GM12878 (cell line): Measurements from ENCODE around the gene SHANK3. TPM values are rescaled to one million over a fixed set of nuclear protein-coding genes. Genes with fewer than 3 reads are reported as not detected.

Experiments
- ATAC-seq: fragments of 200-7000 bp; cut with Tn5 transposase; 3 replicates; pipeline ENCODE4 v1.9.1; 2020; ENCODE audit warnings: mild to moderate bottlenecking, moderate library complexity
- BruUV-seq: library from RNA; stranded (reverse); fragments of 400-500 nt; replicated peaks from 2 replicates; lab custom pipeline; 2021; lab: Mats Ljungman, UMichigan
- CTCF ChIA-PET: fragments of 300-600 bp; sonication (Branson Sonifier 250); formaldehyde crosslinking; extraction: SDS; loops from one replicate; lab custom pipeline; 2021; ENCODE audit warnings: inconsistent platforms; lab: Yijun Ruan, JAX
- POLR2A ChIA-PET: fragments of 350-600 bp; formaldehyde crosslinking; extraction: SDS; loops from one replicate; lab custom pipeline; 2021; ENCODE audit warnings: inconsistent platforms; lab: Charles Lee
- RAD21 ChIA-PET: fragments of 300-600 bp; sonication (Branson Sonifier 250); formaldehyde crosslinking; loops from one replicate; lab custom pipeline; 2023; ENCODE audit warnings: antibody characterized with exemption; ENCODE audit not compliant: unreplicated experiment; lab: Charles Lee
- SMC1A ChIA-PET: fragments of 300-600 bp; sonication (Branson Sonifier 250); formaldehyde crosslinking; loops from one replicate; lab custom pipeline; 2023; ENCODE audit not compliant: unreplicated experiment, uncharacterized antibody; lab: Charles Lee
- DNase-seq: peaks from one replicate; pipeline ENCODE4 v3.0.0-alpha.2; 2011; ENCODE audit warnings: low read depth, low spot score
- FAIRE-seq: peaks from 3 replicates; lab custom pipeline; 2011; peaks lifted over from hg19 to GRCh38; lab: Jason Lieb, UNC
- H2AFZ ChIP-seq: 2 replicates; pipeline ENCODE4 v1.6.0; 2011; ENCODE audit warnings: low read depth, low read length, control low read depth; ENCODE audit not compliant: control insufficient read depth
- H3K27ac ChIP-seq: 2 replicates; pipeline ENCODE4 v1.5.1; 2011; ENCODE audit warnings: control low read depth; ENCODE audit not compliant: control insufficient read depth, insufficient read depth
- H3K27me3 ChIP-seq, 2 experiments: replicated peaks in 1 of 2; 2 replicates each; pipeline versions ENCODE4 v1.6.0 to v1.6.1; 2011; ENCODE audit warnings: low read length in 1 of 2; ENCODE audit not compliant: control insufficient read depth in 2 of 2, insufficient read depth in 2 of 2
- H3K36me3 ChIP-seq, 2 experiments: 2 replicates each; pipeline ENCODE4 v1.5.1; 2011; ENCODE audit warnings: low read length in 1 of 2; ENCODE audit not compliant: control insufficient read depth in 2 of 2, insufficient read depth in 2 of 2
- H3K4me1 ChIP-seq: 2 replicates; pipeline ENCODE4 v1.6.1; 2011; ENCODE audit warnings: mild to moderate bottlenecking, low read length, moderate library complexity, mixed read lengths; ENCODE audit not compliant: control insufficient read depth, insufficient read depth
- H3K4me2 ChIP-seq: 2 replicates; pipeline ENCODE4 v1.6.0; 2011; ENCODE audit warnings: control low read depth; ENCODE audit not compliant: control insufficient read depth, insufficient read depth
- H3K4me3 ChIP-seq: fragments of 200-600 bp; sonication (generic); 2 replicates; pipeline ENCODE4 v1.5.1; 2016
- H3K79me2 ChIP-seq: 2 replicates; pipeline ENCODE4 v1.6.0; 2011; ENCODE audit warnings: low read length; ENCODE audit not compliant: control insufficient read depth, insufficient read depth
- H3K9ac ChIP-seq: 2 replicates; pipeline ENCODE4 v1.8.0; 2011; ENCODE audit warnings: low read length, control low read depth, mixed read lengths; ENCODE audit not compliant: control insufficient read depth, insufficient read depth
- H3K9me3 ChIP-seq: replicated peaks from 3 replicates; pipeline ENCODE4 v1.5.1; 2011; ENCODE audit warnings: mild to moderate bottlenecking, low read length; ENCODE audit not compliant: control insufficient read depth, insufficient read depth
- H4K20me1 ChIP-seq: 2 replicates; pipeline ENCODE4 v1.6.0; 2011; ENCODE audit not compliant: control insufficient read depth, insufficient read depth
- BMI1 ChIP-seq: fragments of 450-650 bp; IDR thresholded peaks from 2 replicates; pipeline ENCODE4 v1.6.1; 2016; ENCODE audit warnings: mild to moderate bottlenecking, moderate library complexity, borderline replicate concordance
- CHD1 ChIP-seq: IDR thresholded peaks from 2 replicates; pipeline ENCODE4 v1.6.1; 2012; ENCODE audit warnings: low read depth, low read length, improper control_type of control experiment
- EED ChIP-seq: sonication (generic); IDR thresholded peaks from 2 replicates; pipeline ENCODE4 v1.6.1; 2016; ENCODE audit warnings: antibody characterized with exemption, low read depth
- FOXK2 ChIP-seq: fragments of 450-650 bp; IDR thresholded peaks from 2 replicates; pipeline ENCODE4 v1.6.1; 2017; ENCODE audit warnings: mild to moderate bottlenecking, moderate library complexity
- HDGF ChIP-seq: fragments of 450-650 bp; IDR thresholded peaks from 2 replicates; pipeline ENCODE4 v1.6.1; 2016; ENCODE audit warnings: antibody characterized with exemption
- IRF4 ChIP-seq: IDR thresholded peaks from 2 replicates; pipeline ENCODE4 v1.6.1; 2011; ENCODE audit warnings: low read depth, low read length
- MEF2B ChIP-seq: fragments of 450-650 bp; IDR thresholded peaks from 2 replicates; pipeline ENCODE4 v1.6.1; 2018; ENCODE audit warnings: mild to moderate bottlenecking, moderate library complexity; ENCODE audit not compliant: partially characterized antibody, poor library complexity, severe bottlenecking
- NR2C1 ChIP-seq: fragments of 450-650 bp; IDR thresholded peaks from 2 replicates; pipeline ENCODE4 v1.6.1; 2017; ENCODE audit warnings: antibody characterized with exemption, mild to moderate bottlenecking, moderate library complexity
- POU2F2 ChIP-seq: IDR thresholded peaks from 3 replicates; pipeline ENCODE4 v1.6.1; 2011; ENCODE audit warnings: low read depth, mild to moderate bottlenecking, low read length, borderline replicate concordance
- SMAD1 ChIP-seq: fragments of 450-650 bp; IDR thresholded peaks from 2 replicates; pipeline ENCODE4 v1.6.1; 2018; ENCODE audit warnings: mild to moderate bottlenecking, low read depth; ENCODE audit not compliant: partially characterized antibody
- SMARCA5 ChIP-seq: fragments of 450-650 bp; IDR thresholded peaks from 2 replicates; pipeline ENCODE4 v1.6.1; 2017; ENCODE audit warnings: mild to moderate bottlenecking
- STAT3 ChIP-seq: IDR thresholded peaks from 2 replicates; pipeline ENCODE4 v1.6.1; 2011; ENCODE audit warnings: low read depth, low read length, improper control_type of control experiment
- SUZ12 ChIP-seq: fragments of 200-600 bp; sonication (generic); IDR thresholded peaks from one replicate; pipeline ENCODE4 v1.6.1; 2018; ENCODE audit warnings: antibody characterized with exemption, mild to moderate bottlenecking; ENCODE audit not compliant: unreplicated experiment
- YY1 ChIP-seq: IDR thresholded peaks from 2 replicates; pipeline ENCODE4 v1.6.1; 2011; ENCODE audit warnings: low read depth, mild to moderate bottlenecking, low read length
- ZBED1 ChIP-seq: IDR thresholded peaks from 2 replicates; pipeline ENCODE4 v1.6.1; 2016; ENCODE audit warnings: borderline replicate concordance
- ZNF384 ChIP-seq: IDR thresholded peaks from 2 replicates; pipeline ENCODE4 v1.6.1; 2012; ENCODE audit warnings: low read depth, mild to moderate bottlenecking, low read length, improper control_type of control experiment, borderline replicate concordance
- WGBS: methylation state at CpG from one replicate; pipeline ENCODE4 v1.1.6; 2016; ENCODE audit warnings: low lambda C conversion rate; ENCODE audit not compliant: insufficient replicate concordance, insufficient coverage; ENCODE audit errors: missing lambda C conversion rate; 5-methylcytosine and 5-hydroxymethylcytosine counted together
- in situ Hi-C: fragments of 300-500 bp; cut with MboI; formaldehyde crosslinking; loops from 9 replicates; pipeline ENCODE4 v1.14.3; 2018; ENCODE audit warnings: mixed read lengths
- intact Hi-C: fragments of 100-400 bp; cut with micrococcal nuclease; formaldehyde crosslinking; loops from one replicate; pipeline ENCODE4 v1.14.2; 2022; ENCODE audit not compliant: unreplicated experiment
- polyA plus RNA-seq, 11 experiments: library from polyadenylated mRNA; depleted of rRNA in 4 of 11; unstranded in 6 of 11; stranded (reverse) in 5 of 11; fragments of >200 nt; fragmentation: Nextera tagmentation in 4 of 11; fragmentation: Illumina TruSeq in 1 of 11; extraction: Ambion mirVana in 4 of 11; extraction: Trizol in 1 of 11; gene quantifications; 1 replicate in 1 of 11; 2 replicates in 10 of 11; pipeline versions ENCODE4 v1.2.1 to v1.2.3, GENCODE V29; 2011 to 2016; ENCODE audit warnings: inconsistent platforms in 2 of 11, missing spikeins in 2 of 11, low read depth in 1 of 11
- total RNA-seq, 4 experiments: library from RNA; depleted of rRNA in 3 of 4; stranded (reverse); fragments of >200 nt in 3 of 4; fragmentation: Illumina TruSeq in 1 of 4; extraction: Trizol in 1 of 4; gene quantifications; 2 replicates each; pipeline versions ENCODE4 v1.2.1 to v1.2.3, GENCODE V29; 2013 to 2021
- TF ChIP-seq, protein P1 (sequence below): IDR thresholded peaks from 2 replicates; pipeline ENCODE4 v1.6.1; 2012; ENCODE audit warnings: low read length, inconsistent platforms
- TF ChIP-seq, protein P2 (sequence below): fragments of 150-350 bp; IDR thresholded peaks from 2 replicates; pipeline ENCODE4 v1.6.1; 2014; ENCODE audit warnings: mild to moderate bottlenecking, low read depth, low read length
- TF ChIP-seq, protein P3 (sequence below): fragments of 450-650 bp; IDR thresholded peaks from 2 replicates; pipeline ENCODE4 v1.6.1; 2016; ENCODE audit warnings: mild to moderate bottlenecking
- TF ChIP-seq, protein P4 (sequence below): fragments of 450-650 bp; IDR thresholded peaks from 2 replicates; pipeline ENCODE4 v1.6.1; 2017; ENCODE audit warnings: mild to moderate bottlenecking, low read depth, inconsistent platforms; ENCODE audit not compliant: poor library complexity, severe bottlenecking

The SHANK3 gene
- total and polyA plus RNA-seq, 10 of the 15 experiments (the other 5 are each of a cell fraction or from before 2014, with no cell fraction given), result under 0.01 to 0.10 (median 0.05) TPM; not detected in 6

DNA sequence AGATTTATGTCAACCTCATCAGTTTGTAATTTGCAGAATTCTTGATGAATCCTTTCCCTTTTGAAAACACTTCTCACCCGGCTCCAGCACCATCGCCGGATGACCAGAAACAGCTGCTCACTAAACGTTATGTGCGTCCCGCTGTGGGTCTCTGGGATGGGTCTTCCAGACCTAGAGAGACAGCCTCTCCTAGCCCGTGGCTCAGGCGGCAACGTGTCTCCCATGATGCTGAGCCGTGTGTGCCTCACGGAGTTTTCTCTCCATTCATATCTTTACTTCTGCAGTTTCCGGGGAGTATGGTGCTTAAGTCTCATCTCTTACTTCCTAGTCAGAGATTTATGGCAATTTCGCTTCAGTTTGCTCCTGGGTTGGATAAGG, 40.4 kb downstream of the SHANK3 start (continued):
- no peak for TF ChIP-seq ZBED1
- no peak for TF ChIP-seq STAT3
- no peak for TF ChIP-seq IRF4
- TF ChIP-seq ZNF384, result no peak
- no peak for TF ChIP-seq EED
- no peak for TF ChIP-seq SMAD1
- TF ChIP-seq HDGF, result no peak
- TF ChIP-seq, protein P1, sequence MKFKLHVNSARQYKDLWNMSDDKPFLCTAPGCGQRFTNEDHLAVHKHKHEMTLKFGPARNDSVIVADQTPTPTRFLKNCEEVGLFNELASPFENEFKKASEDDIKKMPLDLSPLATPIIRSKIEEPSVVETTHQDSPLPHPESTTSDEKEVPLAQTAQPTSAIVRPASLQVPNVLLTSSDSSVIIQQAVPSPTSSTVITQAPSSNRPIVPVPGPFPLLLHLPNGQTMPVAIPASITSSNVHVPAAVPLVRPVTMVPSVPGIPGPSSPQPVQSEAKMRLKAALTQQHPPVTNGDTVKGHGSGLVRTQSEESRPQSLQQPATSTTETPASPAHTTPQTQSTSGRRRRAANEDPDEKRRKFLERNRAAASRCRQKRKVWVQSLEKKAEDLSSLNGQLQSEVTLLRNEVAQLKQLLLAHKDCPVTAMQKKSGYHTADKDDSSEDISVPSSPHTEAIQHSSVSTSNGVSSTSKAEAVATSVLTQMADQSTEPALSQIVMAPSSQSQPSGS, result no peak
- TF ChIP-seq SUZ12, result no peak
- TF ChIP-seq BMI1, result no peak
- no peak for TF ChIP-seq FOXK2

DNA sequence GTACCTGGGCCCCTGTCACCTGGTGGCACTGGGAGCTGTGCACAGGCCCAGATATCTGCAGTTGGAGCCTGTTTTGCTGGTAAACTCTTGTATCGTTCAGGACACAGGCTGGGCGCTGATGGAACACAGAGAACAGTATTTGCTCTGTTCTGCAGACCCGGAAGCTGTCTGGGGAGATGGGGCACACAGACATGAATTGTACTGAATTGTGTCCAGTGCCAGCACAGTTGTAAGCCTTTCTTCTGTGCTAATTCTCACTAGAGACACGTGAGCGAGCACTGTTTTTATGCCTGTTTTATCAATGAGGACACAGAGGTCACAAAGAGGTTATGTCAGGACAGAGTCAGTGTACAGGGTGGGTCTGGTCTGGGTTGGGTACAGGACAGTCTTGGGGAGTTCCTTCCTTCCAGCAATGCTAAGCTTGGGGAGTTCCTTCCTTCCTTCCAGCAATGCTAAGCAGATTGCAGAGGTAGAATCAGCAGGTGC, 41.0 kb downstream of the SHANK3 start:
- RAD21 ChIA-PET, result no interaction called here
- Histone ChIP-seq H3K27ac (no peak overlapping the region), H2AFZ (no peak overlapping the region), H3K27me3 (peaks cover 0 to 7% of the 10 kb centered on the region in 2 experiments; a peak in 2 of 4 replicates), H3K79me2 (no peaks in the 10 kb centered on the region), H3K36me3 (no peaks in the 10 kb centered on the region), H3K4me1 (no peaks in the 10 kb centered on the region), H4K20me1 (no peaks in the 10 kb centered on the region), H3K9ac (no peak overlapping the region), H3K9me3 (no peaks in the 10 kb centered on the region), H3K4me3 (no peak overlapping the region), H3K4me2 (no peak overlapping the region)
- ATAC-seq (no peak), DNase-seq (no peak), FAIRE-seq (no peak)
- intact Hi-C loops, result no loop called here
- CTCF ChIA-PET, result no interaction called here
- 19% methylated on average over 5 of the region's 5 CpGs for WGBS
- POLR2A ChIA-PET, result no interaction called here
- no TSS peak for BruUV-seq
- in situ Hi-C loops, result no loop called here
- SMC1A ChIA-PET, result no interaction called here
- TF ChIP-seq, protein P2, sequence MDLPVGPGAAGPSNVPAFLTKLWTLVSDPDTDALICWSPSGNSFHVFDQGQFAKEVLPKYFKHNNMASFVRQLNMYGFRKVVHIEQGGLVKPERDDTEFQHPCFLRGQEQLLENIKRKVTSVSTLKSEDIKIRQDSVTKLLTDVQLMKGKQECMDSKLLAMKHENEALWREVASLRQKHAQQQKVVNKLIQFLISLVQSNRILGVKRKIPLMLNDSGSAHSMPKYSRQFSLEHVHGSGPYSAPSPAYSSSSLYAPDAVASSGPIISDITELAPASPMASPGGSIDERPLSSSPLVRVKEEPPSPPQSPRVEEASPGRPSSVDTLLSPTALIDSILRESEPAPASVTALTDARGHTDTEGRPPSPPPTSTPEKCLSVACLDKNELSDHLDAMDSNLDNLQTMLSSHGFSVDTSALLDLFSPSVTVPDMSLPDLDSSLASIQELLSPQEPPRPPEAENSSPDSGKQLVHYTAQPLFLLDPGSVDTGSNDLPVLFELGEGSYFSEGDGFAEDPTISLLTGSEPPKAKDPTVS, result no peak
- TF ChIP-seq SMARCA5 (no peak), CHD1 (no peak), YY1 (no peak), POU2F2 (no peak), SMAD1 (no peak), MEF2B (no peak), NR2C1 (no peak)
- TF ChIP-seq, protein P3, sequence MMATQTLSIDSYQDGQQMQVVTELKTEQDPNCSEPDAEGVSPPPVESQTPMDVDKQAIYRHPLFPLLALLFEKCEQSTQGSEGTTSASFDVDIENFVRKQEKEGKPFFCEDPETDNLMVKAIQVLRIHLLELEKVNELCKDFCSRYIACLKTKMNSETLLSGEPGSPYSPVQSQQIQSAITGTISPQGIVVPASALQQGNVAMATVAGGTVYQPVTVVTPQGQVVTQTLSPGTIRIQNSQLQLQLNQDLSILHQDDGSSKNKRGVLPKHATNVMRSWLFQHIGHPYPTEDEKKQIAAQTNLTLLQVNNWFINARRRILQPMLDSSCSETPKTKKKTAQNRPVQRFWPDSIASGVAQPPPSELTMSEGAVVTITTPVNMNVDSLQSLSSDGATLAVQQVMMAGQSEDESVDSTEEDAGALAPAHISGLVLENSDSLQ, result no peak
- TF ChIP-seq, protein P4, sequence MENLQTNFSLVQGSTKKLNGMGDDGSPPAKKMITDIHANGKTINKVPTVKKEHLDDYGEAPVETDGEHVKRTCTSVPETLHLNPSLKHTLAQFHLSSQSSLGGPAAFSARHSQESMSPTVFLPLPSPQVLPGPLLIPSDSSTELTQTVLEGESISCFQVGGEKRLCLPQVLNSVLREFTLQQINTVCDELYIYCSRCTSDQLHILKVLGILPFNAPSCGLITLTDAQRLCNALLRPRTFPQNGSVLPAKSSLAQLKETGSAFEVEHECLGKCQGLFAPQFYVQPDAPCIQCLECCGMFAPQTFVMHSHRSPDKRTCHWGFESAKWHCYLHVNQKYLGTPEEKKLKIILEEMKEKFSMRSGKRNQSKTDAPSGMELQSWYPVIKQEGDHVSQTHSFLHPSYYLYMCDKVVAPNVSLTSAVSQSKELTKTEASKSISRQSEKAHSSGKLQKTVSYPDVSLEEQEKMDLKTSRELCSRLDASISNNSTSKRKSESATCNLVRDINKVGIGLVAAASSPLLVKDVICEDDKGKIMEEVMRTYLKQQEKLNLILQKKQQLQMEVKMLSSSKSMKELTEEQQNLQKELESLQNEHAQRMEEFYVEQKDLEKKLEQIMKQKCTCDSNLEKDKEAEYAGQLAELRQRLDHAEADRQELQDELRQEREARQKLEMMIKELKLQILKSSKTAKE, result no peak
